GM19324 (cell line): ENCODE results near the gene ATP9B.

Experiments used
- ATAC-seq: cut with Tn5 transposase; IDR thresholded peaks from one replicate; pipeline ENCODE4 v1.9.1; 2021; ENCODE audit warnings: mild to moderate bottlenecking, moderate library complexity; ENCODE audit not compliant: unreplicated experiment, low FRiP score

The ATP9B gene

GRCh38 chr18:79392226-79392625 lies 323.0 kb downstream of the ATP9B start:
- ATAC-seq: no peak

- no peak for ATAC-seq
Measured at GRCh38 chr18:79393181-79393634, 324.0 kb downstream of the ATP9B start.

GRCh38 chr18:79393635-79394533 lies 324.7 kb downstream of the ATP9B start:
- no peak for ATAC-seq

- ATAC-seq: no peak
Measured at GRCh38 chr18:79394534-79395307, 325.5 kb downstream of the ATP9B start.

- ATAC-seq: no peak
Measured at GRCh38 chr18:79395308-79395640, 326.1 kb downstream of the ATP9B start.

GRCh38 chr18:79395761-79396404 lies 326.7 kb downstream of the ATP9B start, which contains the start of gene NFATC1:
Gene NFATC1 (plus strand): TSS chr18:79395930. CDS start chr18:79396225, 295 bp downstream.
- ATAC-seq: no peak

GRCh38 chr18:79396431-79397246 lies 327.4 kb downstream of the ATP9B start:
- ATAC-seq: no peak

- ATAC-seq: no peak
Measured at GRCh38 chr18:79397247-79397829, 328.1 kb downstream of the ATP9B start.

GRCh38 chr18:79397830-79398761 lies 328.9 kb downstream of the ATP9B start:
- ATAC-seq: no peak

GRCh38 chr18:79399275-79400081 lies 330.3 kb downstream of the ATP9B start:
- ATAC-seq: no peak

- no peak for ATAC-seq
Measured at GRCh38 chr18:79400091-79400590, 330.9 kb downstream of the ATP9B start.

GRCh38 chr18:79400591-79401381 lies 331.6 kb downstream of the ATP9B start:
- ATAC-seq: no peak

- no peak for ATAC-seq
Measured at GRCh38 chr18:79401494-79402208, 332.5 kb downstream of the ATP9B start.

GRCh38 chr18:79402209-79402576 lies 333.0 kb downstream of the ATP9B start:
- no peak for ATAC-seq

- ATAC-seq: no peak
Measured at GRCh38 chr18:79402977-79403722, 334.0 kb downstream of the ATP9B start.
